ENCODE results near the gene CD96. TPM values are rescaled to one million over a fixed set of nuclear protein-coding genes. Genes with fewer than 3 reads are reported as not detected.

Gene CD96
- polyA plus RNA-seq, 1 donor from 2014 or later: not detected

DNA sequence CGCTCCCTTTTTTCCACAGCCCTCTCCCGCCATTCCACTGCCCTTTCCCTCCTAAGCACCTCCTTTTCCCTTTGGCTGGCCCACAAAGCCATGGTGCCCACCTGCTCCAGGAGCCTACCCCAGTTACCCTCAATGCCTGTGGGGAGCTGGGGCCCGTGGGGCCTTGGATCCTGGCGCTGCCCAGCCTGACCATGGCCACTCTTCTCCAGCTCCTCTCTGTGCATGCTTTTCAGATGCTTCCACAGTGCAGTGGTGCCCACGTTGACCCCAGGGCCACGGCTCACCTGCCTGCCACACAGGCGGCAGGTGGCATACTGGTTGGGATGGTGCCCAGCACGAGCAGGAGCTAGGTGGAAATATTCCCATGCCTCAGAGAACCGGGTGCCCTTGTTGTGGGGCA lies 51.7 kb downstream of the CD96 start:
- H3K4me2 ChIP-seq (ENCODE audit: low read length): no peak overlapping the region
- H3F3A ChIP-seq (ENCODE audit: insufficient read depth, low read length, poor library complexity, severe bottlenecking): no peaks in the 10 kb centered on the region
- H2AFZ ChIP-seq (ENCODE audit: low read depth, low read length): no peak overlapping the region
- H3K36me3 ChIP-seq (ENCODE audit: insufficient read depth, low read length): no peaks in the 10 kb centered on the region
- H4K20me1 ChIP-seq (ENCODE audit: insufficient read depth): no peaks in the 10 kb centered on the region
- H3K27me3 ChIP-seq (ENCODE audit: insufficient read depth, low read depth, low read length): no peaks in the 10 kb centered on the region
- H3K79me2 ChIP-seq (replicated peaks; ENCODE audit: insufficient read depth, low read length): no peaks in the 10 kb centered on the region
- no peak for TF ChIP-seq SMC3 (conservative IDR thresholded peaks at IDR 0.05; ENCODE audit: poor library complexity)
- no peak for TF ChIP-seq EZH2 (IDR thresholded peaks at IDR 0.05; ENCODE audit: borderline replicate concordance, insufficient read depth, low read length, poor library complexity, severe bottlenecking)
- TF ChIP-seq, protein P1, sequence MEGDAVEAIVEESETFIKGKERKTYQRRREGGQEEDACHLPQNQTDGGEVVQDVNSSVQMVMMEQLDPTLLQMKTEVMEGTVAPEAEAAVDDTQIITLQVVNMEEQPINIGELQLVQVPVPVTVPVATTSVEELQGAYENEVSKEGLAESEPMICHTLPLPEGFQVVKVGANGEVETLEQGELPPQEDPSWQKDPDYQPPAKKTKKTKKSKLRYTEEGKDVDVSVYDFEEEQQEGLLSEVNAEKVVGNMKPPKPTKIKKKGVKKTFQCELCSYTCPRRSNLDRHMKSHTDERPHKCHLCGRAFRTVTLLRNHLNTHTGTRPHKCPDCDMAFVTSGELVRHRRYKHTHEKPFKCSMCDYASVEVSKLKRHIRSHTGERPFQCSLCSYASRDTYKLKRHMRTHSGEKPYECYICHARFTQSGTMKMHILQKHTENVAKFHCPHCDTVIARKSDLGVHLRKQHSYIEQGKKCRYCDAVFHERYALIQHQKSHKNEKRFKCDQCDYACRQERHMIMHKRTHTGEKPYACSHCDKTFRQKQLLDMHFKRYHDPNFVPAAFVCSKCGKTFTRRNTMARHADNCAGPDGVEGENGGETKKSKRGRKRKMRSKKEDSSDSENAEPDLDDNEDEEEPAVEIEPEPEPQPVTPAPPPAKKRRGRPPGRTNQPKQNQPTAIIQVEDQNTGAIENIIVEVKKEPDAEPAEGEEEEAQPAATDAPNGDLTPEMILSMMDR (IDR thresholded peaks at IDR 0.05; ENCODE audit: poor library complexity, severe bottlenecking): no peak
- TF ChIP-seq TAF1 (IDR thresholded peaks at IDR 0.05; ENCODE audit: low read depth): no peak
- no peak for TF ChIP-seq MXI1 (conservative IDR thresholded peaks at IDR 0.05; ENCODE audit: poor library complexity, severe bottlenecking)
- TF ChIP-seq, protein P2, sequence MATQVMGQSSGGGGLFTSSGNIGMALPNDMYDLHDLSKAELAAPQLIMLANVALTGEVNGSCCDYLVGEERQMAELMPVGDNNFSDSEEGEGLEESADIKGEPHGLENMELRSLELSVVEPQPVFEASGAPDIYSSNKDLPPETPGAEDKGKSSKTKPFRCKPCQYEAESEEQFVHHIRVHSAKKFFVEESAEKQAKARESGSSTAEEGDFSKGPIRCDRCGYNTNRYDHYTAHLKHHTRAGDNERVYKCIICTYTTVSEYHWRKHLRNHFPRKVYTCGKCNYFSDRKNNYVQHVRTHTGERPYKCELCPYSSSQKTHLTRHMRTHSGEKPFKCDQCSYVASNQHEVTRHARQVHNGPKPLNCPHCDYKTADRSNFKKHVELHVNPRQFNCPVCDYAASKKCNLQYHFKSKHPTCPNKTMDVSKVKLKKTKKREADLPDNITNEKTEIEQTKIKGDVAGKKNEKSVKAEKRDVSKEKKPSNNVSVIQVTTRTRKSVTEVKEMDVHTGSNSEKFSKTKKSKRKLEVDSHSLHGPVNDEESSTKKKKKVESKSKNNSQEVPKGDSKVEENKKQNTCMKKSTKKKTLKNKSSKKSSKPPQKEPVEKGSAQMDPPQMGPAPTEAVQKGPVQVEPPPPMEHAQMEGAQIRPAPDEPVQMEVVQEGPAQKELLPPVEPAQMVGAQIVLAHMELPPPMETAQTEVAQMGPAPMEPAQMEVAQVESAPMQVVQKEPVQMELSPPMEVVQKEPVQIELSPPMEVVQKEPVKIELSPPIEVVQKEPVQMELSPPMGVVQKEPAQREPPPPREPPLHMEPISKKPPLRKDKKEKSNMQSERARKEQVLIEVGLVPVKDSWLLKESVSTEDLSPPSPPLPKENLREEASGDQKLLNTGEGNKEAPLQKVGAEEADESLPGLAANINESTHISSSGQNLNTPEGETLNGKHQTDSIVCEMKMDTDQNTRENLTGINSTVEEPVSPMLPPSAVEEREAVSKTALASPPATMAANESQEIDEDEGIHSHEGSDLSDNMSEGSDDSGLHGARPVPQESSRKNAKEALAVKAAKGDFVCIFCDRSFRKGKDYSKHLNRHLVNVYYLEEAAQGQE (IDR thresholded peaks at IDR 0.05; ENCODE audit: borderline replicate concordance): no peak
- TF ChIP-seq RAD21 (conservative IDR thresholded peaks at IDR 0.05): no peak
- TF ChIP-seq EP300 (conservative IDR thresholded peaks at IDR 0.05; ENCODE audit: poor library complexity, severe bottlenecking): no peak
- no peak for TF ChIP-seq POLR2AphosphoS5 (IDR thresholded peaks at IDR 0.05)
- no peak overlapping the region for H3K27ac ChIP-seq (ENCODE audit: low read length)
- no peaks in the 10 kb centered on the region for H3K9me2 ChIP-seq (ENCODE audit: insufficient read depth, low read length)
- no peak overlapping the region for H3K4me3 ChIP-seq (ENCODE audit: low read length)
- no peaks in the 10 kb centered on the region for H3K9me3 ChIP-seq (ENCODE audit: low read length)
- H3K9ac ChIP-seq (ENCODE audit: low read length): no peak overlapping the region

DNA sequence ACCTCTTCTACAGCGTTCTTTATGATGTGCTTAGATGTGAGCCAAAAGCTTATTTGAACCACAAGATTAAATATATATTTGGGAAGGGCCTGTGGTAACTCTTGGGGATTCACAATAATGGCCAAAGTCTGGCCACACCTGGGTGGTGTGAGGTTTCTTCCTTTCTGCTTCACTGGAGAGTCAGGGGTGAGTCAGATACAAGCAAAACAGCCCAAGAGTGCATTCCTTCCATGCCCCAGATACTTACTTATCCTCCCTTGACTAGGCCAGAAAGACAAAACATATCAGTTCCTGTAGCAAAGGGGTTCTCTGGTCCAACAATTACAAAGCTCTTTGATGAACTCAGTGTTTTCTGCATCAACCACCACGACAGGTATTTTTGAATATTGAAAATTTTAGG lies 52.2 kb downstream of the CD96 start:
- Histone ChIP-seq H3K36me3 (ENCODE audit: insufficient read depth, low read length) (no peaks in the 10 kb centered on the region), H4K20me1 (ENCODE audit: insufficient read depth) (no peaks in the 10 kb centered on the region), H3K9ac (ENCODE audit: low read length) (no peak overlapping the region), H2AFZ (ENCODE audit: low read depth, low read length) (no peak overlapping the region), H3K9me2 (ENCODE audit: insufficient read depth, low read length) (no peaks in the 10 kb centered on the region), H3K4me3 (ENCODE audit: low read length) (no peak overlapping the region), H3K27ac (ENCODE audit: low read length) (no peak overlapping the region), H3K79me2 (replicated peaks; ENCODE audit: insufficient read depth, low read length) (no peaks in the 10 kb centered on the region), H3K27me3 (ENCODE audit: insufficient read depth, low read depth, low read length) (no peaks in the 10 kb centered on the region), H3K4me2 (ENCODE audit: low read length) (no peak overlapping the region), H3F3A (ENCODE audit: insufficient read depth, low read length, poor library complexity, severe bottlenecking) (no peaks in the 10 kb centered on the region), H3K9me3 (ENCODE audit: low read length) (no peaks in the 10 kb centered on the region)
- no peak for TF ChIP-seq SMC3 (conservative IDR thresholded peaks at IDR 0.05; ENCODE audit: poor library complexity)
- TF ChIP-seq EZH2 (IDR thresholded peaks at IDR 0.05; ENCODE audit: borderline replicate concordance, insufficient read depth, low read length, poor library complexity, severe bottlenecking): no peak
- TF ChIP-seq RAD21 (conservative IDR thresholded peaks at IDR 0.05): no peak
- no peak for TF ChIP-seq MXI1 (conservative IDR thresholded peaks at IDR 0.05; ENCODE audit: poor library complexity, severe bottlenecking)
- TF ChIP-seq, protein P2 (IDR thresholded peaks at IDR 0.05; ENCODE audit: borderline replicate concordance): no peak
- no peak for TF ChIP-seq EP300 (conservative IDR thresholded peaks at IDR 0.05; ENCODE audit: poor library complexity, severe bottlenecking)
- TF ChIP-seq POLR2AphosphoS5 (IDR thresholded peaks at IDR 0.05): no peak
- TF ChIP-seq, protein P1 (IDR thresholded peaks at IDR 0.05; ENCODE audit: poor library complexity, severe bottlenecking): no peak
- no peak for TF ChIP-seq TAF1 (IDR thresholded peaks at IDR 0.05; ENCODE audit: low read depth)
